Activated naive CD4-positive, alpha-beta T cell treated with anti-CD3 and anti-CD28 coated beads for 36 hours (primary cell): Measurements from ENCODE around the gene CAPZB. TPM values are rescaled to one million over a fixed set of nuclear protein-coding genes. Genes with fewer than 3 reads are reported as not detected.
A peak's percentile ranks its signal among the peaks of the same experiment; 100 is the strongest.

Experiments used
- CTCF ChIA-PET: fragments of 350-600 bp; sonication (Branson Sonifier 250); formaldehyde crosslinking; loops from one replicate; lab custom pipeline; 2021; ENCODE audit warnings: antibody characterized with exemption; lab: Charles Lee
- DNase-seq: peaks from one replicate; pipeline ENCODE4 v3.0.0-alpha.2; 2020
- H3K27ac Mint-ChIP-seq: one replicate; pipeline ENCODE4 v1.8.0; 2021; ENCODE audit warnings: mild to moderate bottlenecking, mixed read lengths
- H3K27me3 Mint-ChIP-seq: one replicate; pipeline ENCODE4 v1.8.0; 2021; ENCODE audit warnings: low read depth, mixed read lengths
- H3K36me3 Mint-ChIP-seq: one replicate; pipeline ENCODE4 v1.8.0; 2021; ENCODE audit warnings: low read depth, mixed read lengths
- H3K4me1 Mint-ChIP-seq: one replicate; pipeline ENCODE4 v1.8.0; 2021; ENCODE audit warnings: low read depth, mixed read lengths
- H3K4me3 Mint-ChIP-seq: one replicate; pipeline ENCODE4 v1.8.0; 2021; ENCODE audit warnings: mild to moderate bottlenecking, moderate library complexity, mixed read lengths
- H3K9me3 Mint-ChIP-seq: one replicate; pipeline ENCODE4 v1.8.0; 2021; ENCODE audit warnings: mixed read lengths
- intact Hi-C: fragments of 100-400 bp; cut with micrococcal nuclease; formaldehyde crosslinking; loops from one replicate; pipeline ENCODE4 v1.15.1; 2023
- total RNA-seq, 2 experiments: library from RNA; stranded (reverse); gene quantifications; one replicate each; pipeline ENCODE4 v1.2.3, GENCODE V29; 2021

Gene CAPZB
- total RNA-seq, 2 experiments from 2014 or later: 362 to 381 TPM

- Mint-ChIP-seq H3K36me3 (no peaks in the 10 kb centered on the region), H3K9me3 (peaks cover 2% of the 10 kb centered on the region), H3K27ac (no peak overlapping the region), H3K4me3 (no peak overlapping the region), H3K27me3 (no peaks in the 10 kb centered on the region), H3K4me1 (peaks cover 11% of the 10 kb centered on the region)
- DNase-seq: no peak
- CTCF ChIA-PET: interaction anchor here (0.6 to 1.5 kb wide), 2 partner anchors 8 to 112 kb away, joined by 3 to 5 read pairs; no protein-coding TSS in a partner anchor
- intact Hi-C loops: no loop called here
Observed at GRCh38 chr1:19495000-19495656, 9.8 kb upstream of the CAPZB start.

- H3K9me3 Mint-ChIP-seq: no peaks in the 10 kb centered on the region
- CTCF ChIA-PET: no interaction called here
- no peak for DNase-seq
- H3K27me3 Mint-ChIP-seq: no peaks in the 10 kb centered on the region
- peaks cover 14% of the 10 kb centered on the region for H3K4me1 Mint-ChIP-seq
- no peak overlapping the region for H3K4me3 Mint-ChIP-seq
- intact Hi-C loops: no loop called here
- H3K36me3 Mint-ChIP-seq: no peaks in the 10 kb centered on the region
- no peak overlapping the region for H3K27ac Mint-ChIP-seq
Observed at GRCh38 chr1:19493547-19493946, 8.2 kb upstream of the CAPZB start.

- H3K27me3 Mint-ChIP-seq: no peaks in the 10 kb centered on the region
- no peak for DNase-seq
- CTCF ChIA-PET: no interaction called here
- no peak overlapping the region for H3K27ac Mint-ChIP-seq
- peaks cover 4% of the 10 kb centered on the region for H3K36me3 Mint-ChIP-seq
- intact Hi-C loops: loop anchor here (5.0 kb wide), 1 partner anchor 238 kb away; the partner anchor contains the start of genes EMC1 and MRTO4
- H3K4me1 Mint-ChIP-seq: peaks cover 26% of the 10 kb centered on the region
- H3K4me3 Mint-ChIP-seq: no peak overlapping the region
- H3K9me3 Mint-ChIP-seq: no peaks in the 10 kb centered on the region
Observed at GRCh38 chr1:19489996-19490395, 4.7 kb upstream of the CAPZB start.

- Mint-ChIP-seq H3K27ac (peak overlapping the region; percentile 65), H3K4me1 (peaks cover 36% of the 10 kb centered on the region), H3K36me3 (peaks cover 14% of the 10 kb centered on the region), H3K9me3 (no peaks in the 10 kb centered on the region), H3K4me3 (no peak overlapping the region), H3K27me3 (no peaks in the 10 kb centered on the region)
- no peak for DNase-seq
- CTCF ChIA-PET: interaction anchor here (0.5 to 2.0 kb wide), 14 partner anchors 9 to 1672 kb away, joined by 3 to 10 read pairs (median 5); no protein-coding TSS in a partner anchor
- intact Hi-C loops: loop anchor here (5.0 kb wide), 1 partner anchor 236 kb away; the partner anchor contains the start of genes EMC1 and MRTO4
Observed at GRCh38 chr1:19488136-19488535, 2.8 kb upstream of the CAPZB start.

- intact Hi-C loops: loop anchor here (1.0 to 5.0 kb wide), 3 partner anchors 111 to 233 kb away; partner anchors contain the start of genes EMC1 and MRTO4
- Mint-ChIP-seq H3K36me3 (peaks cover 19% of the 10 kb centered on the region), H3K4me3 (peak overlapping the region; percentile 96), H3K27ac (peak overlapping the region; percentile 97), H3K9me3 (no peaks in the 10 kb centered on the region), H3K27me3 (no peaks in the 10 kb centered on the region), H3K4me1 (peaks cover 64% of the 10 kb centered on the region)
- CTCF ChIA-PET: no interaction called here
- peak; percentile 24 for DNase-seq
Observed at GRCh38 chr1:19484798-19485361, 459 bp downstream of the CAPZB start.

GRCh38 chr1:19484338-19484797, 971 bp downstream of the CAPZB start:
- intact Hi-C loops: loop anchor here (2.0 kb wide), 1 partner anchor 226 kb away; no protein-coding TSS in a partner anchor
- Mint-ChIP-seq H3K27ac (peak overlapping the region; percentile 97), H3K4me3 (peak overlapping the region; percentile 96), H3K27me3 (no peaks in the 10 kb centered on the region), H3K36me3 (peaks cover 19% of the 10 kb centered on the region), H3K4me1 (peaks cover 69% of the 10 kb centered on the region), H3K9me3 (no peaks in the 10 kb centered on the region)
- peak; percentile 51 for DNase-seq
- CTCF ChIA-PET: interaction anchor here (0.6 to 2.4 kb wide), 4 partner anchors 19 to 170 kb away, joined by 3 to 10 read pairs (median 4); no protein-coding TSS in a partner anchor

- intact Hi-C loops: loop anchor here (1.0 to 2.0 kb wide), 6 partner anchors 15 to 227 kb away; no protein-coding TSS in a partner anchor
- Mint-ChIP-seq H3K27ac (peak overlapping the region; percentile 97), H3K4me3 (peak overlapping the region; percentile 96), H3K9me3 (no peaks in the 10 kb centered on the region), H3K27me3 (no peaks in the 10 kb centered on the region), H3K4me1 (peaks cover 74% of the 10 kb centered on the region), H3K36me3 (peaks cover 19% of the 10 kb centered on the region)
- no peak for DNase-seq
- CTCF ChIA-PET: interaction anchor here (0.6 to 2.4 kb wide), 7 partner anchors 13 to 170 kb away, joined by 3 to 10 read pairs (median 4); no protein-coding TSS in a partner anchor
Observed at GRCh38 chr1:19483691-19484090, 1.6 kb downstream of the CAPZB start.

GRCh38 chr1:19483261-19483660, 2.1 kb downstream of the CAPZB start:
- H3K4me1 Mint-ChIP-seq: peaks cover 74% of the 10 kb centered on the region
- CTCF ChIA-PET: interaction anchor here (1.1 to 2.4 kb wide), 7 partner anchors 13 to 171 kb away, joined by 3 to 10 read pairs (median 4); no protein-coding TSS in a partner anchor
- DNase-seq: peak; percentile 82
- peaks cover 19% of the 10 kb centered on the region for H3K36me3 Mint-ChIP-seq
- H3K27me3 Mint-ChIP-seq: no peaks in the 10 kb centered on the region
- H3K4me3 Mint-ChIP-seq: peak overlapping the region; percentile 96
- intact Hi-C loops: loop anchor here (1.0 to 2.0 kb wide), 5 partner anchors 15 to 168 kb away; no protein-coding TSS in a partner anchor
- peak overlapping the region; percentile 97 for H3K27ac Mint-ChIP-seq
- H3K9me3 Mint-ChIP-seq: no peaks in the 10 kb centered on the region

GRCh38 chr1:19481826-19482398, 3.4 kb downstream of the CAPZB start:
- Mint-ChIP-seq H3K36me3 (peaks cover 19% of the 10 kb centered on the region), H3K4me3 (no peak overlapping the region), H3K27me3 (no peaks in the 10 kb centered on the region), H3K4me1 (peaks cover 74% of the 10 kb centered on the region), H3K9me3 (no peaks in the 10 kb centered on the region), H3K27ac (peak overlapping the region; percentile 97)
- intact Hi-C loops: loop anchor here (2.0 kb wide), 2 partner anchors 91 to 169 kb away; no protein-coding TSS in a partner anchor
- CTCF ChIA-PET: interaction anchor here (1.2 to 2.4 kb wide), 4 partner anchors 16 to 169 kb away, joined by 3 to 10 read pairs (median 4); no protein-coding TSS in a partner anchor
- DNase-seq: no peak

- Mint-ChIP-seq H3K27ac (peak overlapping the region; percentile 17), H3K36me3 (peaks cover 18% of the 10 kb centered on the region)
- intact Hi-C loops: no loop called here
Observed at GRCh38 chr1:19480282-19480681, 5.1 kb downstream of the CAPZB start.

GRCh38 chr1:19479351-19480120, 5.8 kb downstream of the CAPZB start:
- Mint-ChIP-seq H3K27me3 (no peaks in the 10 kb centered on the region), H3K4me1 (peaks cover 91% of the 10 kb centered on the region), H3K27ac (peak overlapping the region; percentile 66), H3K4me3 (no peak overlapping the region), H3K36me3 (peaks cover 22% of the 10 kb centered on the region), H3K9me3 (no peaks in the 10 kb centered on the region)
- CTCF ChIA-PET: interaction anchor here (1.1 to 1.3 kb wide), 4 partner anchors 8 to 89 kb away, joined by 3 to 4 read pairs (median 4); no protein-coding TSS in a partner anchor
- no peak for DNase-seq
- intact Hi-C loops: no loop called here

More at GRCh38 chr1:19480282-19480681, 5.1 kb downstream of the CAPZB start:
- no peaks in the 10 kb centered on the region for H3K27me3 Mint-ChIP-seq
- DNase-seq: no peak
- CTCF ChIA-PET: interaction anchor here (0.6 to 1.3 kb wide), 3 partner anchors 14 to 110 kb away, joined by 3 to 4 read pairs (median 3); no protein-coding TSS in a partner anchor
- peaks cover 84% of the 10 kb centered on the region for H3K4me1 Mint-ChIP-seq
- H3K9me3 Mint-ChIP-seq: no peaks in the 10 kb centered on the region
- no peak overlapping the region for H3K4me3 Mint-ChIP-seq
